Suprapubic skin (tissue), 4 donors: ENCODE measurements around the gene GNA12.

Experiments used
- EP300 ChIP-seq: sonication (generic); formaldehyde crosslinking; IDR thresholded peaks from one replicate; pipeline ENCODE4 v1.6.1; 2017; ENCODE audit warnings: antibody characterized with exemption
- POLR2A ChIP-seq, 2 donors: fragments of 450-650 bp; IDR thresholded peaks; one replicate each; pipeline ENCODE4 v1.6.1; 2017; ENCODE audit warnings: antibody characterized with exemption in 2 of 2, mild to moderate bottlenecking in 2 of 2, moderate library complexity in 2 of 2
- POLR2AphosphoS5 ChIP-seq, 3 donors: sonication (generic); formaldehyde crosslinking; IDR thresholded peaks; one replicate each; pipeline ENCODE4 v1.6.1; 2017; ENCODE audit warnings: antibody characterized with exemption in 3 of 3
- TF ChIP-seq, protein P1 (sequence below), 2 donors: fragments of 200-600 bp in 1 of 2; fragments of 450-650 bp in 1 of 2; sonication (generic) in 1 of 2; IDR thresholded peaks; one replicate each; pipeline ENCODE4 v1.5.1; 2016 to 2019; ENCODE audit warnings: antibody characterized with exemption in 2 of 2, mild to moderate bottlenecking in 1 of 2, moderate library complexity in 1 of 2

DNA sequence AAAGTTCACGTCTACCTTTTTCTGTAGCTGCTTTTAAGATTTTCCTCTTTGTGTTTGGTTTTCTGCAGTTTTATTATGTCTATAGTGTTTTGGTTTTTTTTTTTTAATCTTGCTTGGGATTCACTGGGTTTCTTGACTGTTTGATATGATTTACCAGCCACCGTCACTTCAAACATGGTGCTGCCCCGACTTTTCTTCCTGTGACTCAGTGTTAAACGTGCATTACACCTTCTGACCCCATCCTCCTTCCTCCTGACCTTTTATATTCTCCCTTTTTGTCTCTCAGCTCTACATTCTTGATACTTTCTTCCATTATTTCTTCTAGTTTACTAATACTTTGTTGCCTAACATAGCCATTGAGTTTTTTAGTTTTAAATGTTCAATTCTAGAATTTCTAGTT, 61.5 kb downstream of the GNA12 start:
- TF ChIP-seq, protein P1, sequence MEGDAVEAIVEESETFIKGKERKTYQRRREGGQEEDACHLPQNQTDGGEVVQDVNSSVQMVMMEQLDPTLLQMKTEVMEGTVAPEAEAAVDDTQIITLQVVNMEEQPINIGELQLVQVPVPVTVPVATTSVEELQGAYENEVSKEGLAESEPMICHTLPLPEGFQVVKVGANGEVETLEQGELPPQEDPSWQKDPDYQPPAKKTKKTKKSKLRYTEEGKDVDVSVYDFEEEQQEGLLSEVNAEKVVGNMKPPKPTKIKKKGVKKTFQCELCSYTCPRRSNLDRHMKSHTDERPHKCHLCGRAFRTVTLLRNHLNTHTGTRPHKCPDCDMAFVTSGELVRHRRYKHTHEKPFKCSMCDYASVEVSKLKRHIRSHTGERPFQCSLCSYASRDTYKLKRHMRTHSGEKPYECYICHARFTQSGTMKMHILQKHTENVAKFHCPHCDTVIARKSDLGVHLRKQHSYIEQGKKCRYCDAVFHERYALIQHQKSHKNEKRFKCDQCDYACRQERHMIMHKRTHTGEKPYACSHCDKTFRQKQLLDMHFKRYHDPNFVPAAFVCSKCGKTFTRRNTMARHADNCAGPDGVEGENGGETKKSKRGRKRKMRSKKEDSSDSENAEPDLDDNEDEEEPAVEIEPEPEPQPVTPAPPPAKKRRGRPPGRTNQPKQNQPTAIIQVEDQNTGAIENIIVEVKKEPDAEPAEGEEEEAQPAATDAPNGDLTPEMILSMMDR (IDR thresholded peaks at IDR 0.05), result no peak
- no peak for TF ChIP-seq POLR2AphosphoS5 (IDR thresholded peaks at IDR 0.05)
- TF ChIP-seq EP300, result no peak
- no peak for TF ChIP-seq POLR2A (IDR thresholded peaks at IDR 0.05)
